Measurements from ENCODE around the gene AZGP1. TPM values are rescaled to one million over a fixed set of nuclear protein-coding genes. Genes with fewer than 3 reads are reported as not detected.

Gene AZGP1
- total and polyA plus RNA-seq, 2 of the 13 experiments (the other 11 are each of a cell fraction or from before 2014, with no cell fraction given), result 93.8 to 229 TPM

- TF ChIP-seq ZNF142 (CRISPR knock-in tag; IDR thresholded peaks at IDR 0.05) (peak; percentile 69; the same call in 1 of the 2 replicates), ZNF33B (CRISPR knock-in tag; IDR thresholded peaks at IDR 0.05) (no peak; the same call in 1 of the 2 replicates), ISX (CRISPR knock-in tag; conservative IDR thresholded peaks at IDR 0.05) (0 out of 2 replicates have a peak, but pooled peaks have one; percentile 76), ZNF768 (CRISPR knock-in tag; IDR thresholded peaks at IDR 0.05) (peak; percentile 72), ZBTB3 (CRISPR knock-in tag; IDR thresholded peaks at IDR 0.05; ENCODE audit: borderline replicate concordance, low read depth) (0 out of 2 replicates have a peak, but pooled peaks have one; percentile 17), CTCF (CRISPR knock-in tag; IDR thresholded peaks at IDR 0.05) (peak; percentile 67), TMF1 (CRISPR knock-in tag; IDR thresholded peaks at IDR 0.05; ENCODE audit: low read depth) (no peak), ZNF777 (CRISPR knock-in tag; IDR thresholded peaks at IDR 0.05) (peak; percentile 92), ZNF792 (CRISPR knock-in tag; IDR thresholded peaks at IDR 0.05) (peak; percentile 88; the same call in 1 of the 2 replicates), ZBTB8A (CRISPR knock-in tag; IDR thresholded peaks at IDR 0.05; ENCODE audit: borderline replicate concordance, low read depth) (no peak), BCL3 (CRISPR knock-in tag; IDR thresholded peaks at IDR 0.05) (peak; percentile 85; the same call in 1 of the 2 replicates), KLF15 (CRISPR knock-in tag; IDR thresholded peaks at IDR 0.05; ENCODE audit: borderline replicate concordance) (0 out of 2 replicates have a peak, but pooled peaks have one; percentile 48), ZNF788 (CRISPR knock-in tag; IDR thresholded peaks at IDR 0.05; ENCODE audit: borderline replicate concordance) (peak; percentile 94; the same call in 1 of the 2 replicates), ZNF317 (CRISPR knock-in tag; IDR thresholded peaks at IDR 0.05) (0 out of 2 replicates have a peak, but pooled peaks have one; percentile 59), SMAD9 (CRISPR knock-in tag; IDR thresholded peaks at IDR 0.05) (no peak), MAX (IDR thresholded peaks at IDR 0.05) (peak; percentile 80), ZNF331 (CRISPR knock-in tag; IDR thresholded peaks at IDR 0.05) (no peak), DR1 (CRISPR knock-in tag; IDR thresholded peaks at IDR 0.05) (peak; percentile 53), RNF2 (conservative IDR thresholded peaks at IDR 0.05; ENCODE audit: low read depth) (0 out of 2 replicates have a peak, but pooled peaks have one; percentile 26), ETV6 (CRISPR knock-in tag; conservative IDR thresholded peaks at IDR 0.05) (peak; percentile 34; the same call in 1 of the 2 replicates), SALL1 (CRISPR knock-in tag; IDR thresholded peaks at IDR 0.05) (peak; percentile 68)
Measured at GRCh38 chr7:99918959-99919813, 56.6 kb downstream of the AZGP1 start, which contains the start of gene TRIM4 (continued).

Measured in HepG2 (cell line).